ENCODE results near the gene NCOA6. TPM values are rescaled to one million over a fixed set of nuclear protein-coding genes. Genes with fewer than 3 reads are reported as not detected.
"Not testable (repeated sequence)": the region's sequence is repeated elsewhere in the genome, so short reads cannot be mapped to it uniquely, and the experiment has no call there.

NCOA6 gene
- total and polyA plus RNA-seq, 2 donors (not counting 1 experiment from before 2014, with no cell fraction given), result 16.0 to 31.9 TPM

DNA sequence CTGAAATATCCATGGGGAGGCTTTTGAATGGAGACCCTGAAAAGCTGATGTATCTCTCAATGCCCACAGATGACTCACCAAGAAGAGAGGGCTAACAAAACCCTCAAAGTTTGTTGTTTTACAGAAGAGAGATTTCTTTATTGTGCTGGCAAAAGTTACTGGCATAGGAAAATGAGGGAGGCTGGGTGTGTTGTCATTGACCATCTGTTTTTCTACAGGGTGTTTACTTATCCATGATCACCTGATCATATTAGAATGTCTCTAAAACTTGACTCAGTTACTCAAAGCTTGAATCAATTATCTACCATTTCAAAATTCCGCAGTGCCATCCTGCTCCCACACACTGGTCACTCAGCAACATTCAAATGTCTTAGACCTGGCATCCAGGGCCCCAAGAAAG, 9.8 kb downstream of the NCOA6 start:
- DNase-seq (no peak), ATAC-seq (ENCODE audit: low read depth) (no peak)
- H3K4me1 ChIP-seq (ENCODE audit: control insufficient read depth in 2 of 2, insufficient read depth in 2 of 2, low read length in 2 of 2), result no peaks in the 10 kb centered on the region
- H3K9me3 ChIP-seq (ENCODE audit: control extremely low read depth in 1 of 3, control insufficient read depth in 2 of 3, insufficient read depth in 1 of 3, low read length in 2 of 3), result no peaks in the 10 kb centered on the region
- ChIA-PET CTCF (no interaction called here), POLR2A (no interaction called here)
- Mint-ChIP-seq H3K9me3 (ENCODE audit: insufficient read depth) (no peaks in the 10 kb centered on the region), H3K4me3 (no peak overlapping the region), H3K4me1 (peaks cover 26% of the 10 kb centered on the region), H3K27me3 (no peaks in the 10 kb centered on the region), H3K27ac (no peak overlapping the region)
- H3K4me2 ChIP-seq (replicated peaks; ENCODE audit: low read depth, low read length, poor library complexity, severe bottlenecking), result no peak overlapping the region
- intact Hi-C loops (cut with micrococcal nuclease), result no loop called here
- H4K20me1 ChIP-seq (ENCODE audit: control insufficient read depth, insufficient read depth, low read length, poor library complexity, severe bottlenecking), result peaks cover 87% of the 10 kb centered on the region
- H3K27me3 ChIP-seq (replicated peaks in 1 of 4; ENCODE audit: control extremely low read depth in 1 of 4, control insufficient read depth in 3 of 4, insufficient read depth in 4 of 4, low read length in 3 of 4), result no peaks in the 10 kb centered on the region
- no peak overlapping the region for H2AFZ ChIP-seq (ENCODE audit: insufficient read depth, low read depth, low read length, poor library complexity, severe bottlenecking)
- H3K9ac ChIP-seq (ENCODE audit: low read length), result no peak overlapping the region
- no peaks in the 10 kb centered on the region for H3K36me3 ChIP-seq (replicated peaks in 1 of 2; ENCODE audit: control extremely low read depth in 1 of 2, control insufficient read depth in 1 of 2, extremely low read depth in 1 of 2, insufficient read depth in 2 of 2, low read length in 1 of 2)
- H3K27ac ChIP-seq (ENCODE audit: low read length in 2 of 2), result no peak overlapping the region
- TF ChIP-seq EZH2 (IDR thresholded peaks at IDR 0.05; ENCODE audit: borderline replicate concordance, insufficient read depth, low read depth, low read length, poor library complexity, severe bottlenecking), result no peak
- TF ChIP-seq, protein P1, sequence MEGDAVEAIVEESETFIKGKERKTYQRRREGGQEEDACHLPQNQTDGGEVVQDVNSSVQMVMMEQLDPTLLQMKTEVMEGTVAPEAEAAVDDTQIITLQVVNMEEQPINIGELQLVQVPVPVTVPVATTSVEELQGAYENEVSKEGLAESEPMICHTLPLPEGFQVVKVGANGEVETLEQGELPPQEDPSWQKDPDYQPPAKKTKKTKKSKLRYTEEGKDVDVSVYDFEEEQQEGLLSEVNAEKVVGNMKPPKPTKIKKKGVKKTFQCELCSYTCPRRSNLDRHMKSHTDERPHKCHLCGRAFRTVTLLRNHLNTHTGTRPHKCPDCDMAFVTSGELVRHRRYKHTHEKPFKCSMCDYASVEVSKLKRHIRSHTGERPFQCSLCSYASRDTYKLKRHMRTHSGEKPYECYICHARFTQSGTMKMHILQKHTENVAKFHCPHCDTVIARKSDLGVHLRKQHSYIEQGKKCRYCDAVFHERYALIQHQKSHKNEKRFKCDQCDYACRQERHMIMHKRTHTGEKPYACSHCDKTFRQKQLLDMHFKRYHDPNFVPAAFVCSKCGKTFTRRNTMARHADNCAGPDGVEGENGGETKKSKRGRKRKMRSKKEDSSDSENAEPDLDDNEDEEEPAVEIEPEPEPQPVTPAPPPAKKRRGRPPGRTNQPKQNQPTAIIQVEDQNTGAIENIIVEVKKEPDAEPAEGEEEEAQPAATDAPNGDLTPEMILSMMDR (IDR thresholded peaks at IDR 0.05), result no peak
- WGBS (ENCODE audit: insufficient coverage), result 100% methylated on average over 1 of the region's 1 CpG
- H3K79me2 ChIP-seq (ENCODE audit: control insufficient read depth, insufficient read depth, low read length), result peaks cover 96% of the 10 kb centered on the region
- H3K4me3 ChIP-seq (ENCODE audit: control extremely low read depth in 1 of 5, extremely low read depth in 1 of 5, insufficient read depth in 1 of 5, low read depth in 2 of 5, low read length in 4 of 5), result no peak overlapping the region

DNA sequence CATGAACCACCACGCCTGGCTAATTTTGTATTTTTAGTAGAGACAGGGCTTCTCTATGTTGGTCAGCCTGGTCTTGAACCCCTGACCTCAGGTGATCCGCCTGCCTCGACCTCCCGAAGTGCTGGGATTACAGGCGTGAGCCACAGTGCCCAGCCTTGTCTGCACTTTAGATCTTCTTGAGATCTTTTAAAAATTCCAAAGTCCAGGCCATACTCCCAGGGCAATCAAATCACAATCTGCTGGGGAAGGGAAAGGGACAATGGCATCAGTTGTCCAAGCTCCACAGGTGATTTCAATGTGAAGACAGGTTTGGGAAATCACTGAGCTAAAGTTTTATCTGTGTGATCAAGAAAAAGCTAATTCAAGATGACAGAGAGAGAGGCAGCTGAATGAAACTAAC, 16.9 kb downstream of the NCOA6 start:
- no peak for ATAC-seq (ENCODE audit: low read depth)
- Mint-ChIP-seq H3K4me1 (peaks cover 20% of the 10 kb centered on the region), H3K9me3 (ENCODE audit: insufficient read depth) (no peaks in the 10 kb centered on the region), H3K27ac (no peak overlapping the region), H3K27me3 (no peaks in the 10 kb centered on the region), H3K4me3 (no peak overlapping the region)
- intact Hi-C loops (cut with micrococcal nuclease), result no loop called here
- peaks cover 41% of the 10 kb centered on the region for H4K20me1 ChIP-seq (ENCODE audit: control insufficient read depth, insufficient read depth, low read length, poor library complexity, severe bottlenecking)
- H3K27me3 ChIP-seq (replicated peaks in 1 of 4; ENCODE audit: control extremely low read depth in 1 of 4, control insufficient read depth in 3 of 4, insufficient read depth in 4 of 4, low read length in 3 of 4), result no peaks in the 10 kb centered on the region
- no peaks in the 10 kb centered on the region for H3K9me3 ChIP-seq (ENCODE audit: control extremely low read depth in 1 of 3, control insufficient read depth in 2 of 3, insufficient read depth in 1 of 3, low read length in 2 of 3)
- no peak overlapping the region for H3K9ac ChIP-seq (ENCODE audit: low read length)
- 100% methylated on average over 4 of the region's 5 CpGs for WGBS (ENCODE audit: insufficient coverage)
- ChIA-PET CTCF (no interaction called here), POLR2A (no interaction called here)
- no peak for DNase-seq
- no peak overlapping the region for H3K27ac ChIP-seq (ENCODE audit: low read length in 2 of 2)
- no peak overlapping the region for H2AFZ ChIP-seq (ENCODE audit: insufficient read depth, low read depth, low read length, poor library complexity, severe bottlenecking)
- peaks cover 92% of the 10 kb centered on the region for H3K79me2 ChIP-seq (ENCODE audit: control insufficient read depth, insufficient read depth, low read length)
- no peaks in the 10 kb centered on the region for H3K36me3 ChIP-seq (replicated peaks in 1 of 2; ENCODE audit: control extremely low read depth in 1 of 2, control insufficient read depth in 1 of 2, extremely low read depth in 1 of 2, insufficient read depth in 2 of 2, low read length in 1 of 2)
- TF ChIP-seq, protein P1 (IDR thresholded peaks at IDR 0.05), result no peak
- no peak for TF ChIP-seq EZH2 (IDR thresholded peaks at IDR 0.05; ENCODE audit: borderline replicate concordance, insufficient read depth, low read depth, low read length, poor library complexity, severe bottlenecking)
- H3K4me3 ChIP-seq (ENCODE audit: control extremely low read depth in 1 of 5, extremely low read depth in 1 of 5, insufficient read depth in 1 of 5, low read depth in 2 of 5, low read length in 4 of 5), result no peak overlapping the region
- no peaks in the 10 kb centered on the region for H3K4me1 ChIP-seq (ENCODE audit: control insufficient read depth in 2 of 2, insufficient read depth in 2 of 2, low read length in 2 of 2)
- H3K4me2 ChIP-seq (replicated peaks; ENCODE audit: low read depth, low read length, poor library complexity, severe bottlenecking), result no peak overlapping the region

DNA sequence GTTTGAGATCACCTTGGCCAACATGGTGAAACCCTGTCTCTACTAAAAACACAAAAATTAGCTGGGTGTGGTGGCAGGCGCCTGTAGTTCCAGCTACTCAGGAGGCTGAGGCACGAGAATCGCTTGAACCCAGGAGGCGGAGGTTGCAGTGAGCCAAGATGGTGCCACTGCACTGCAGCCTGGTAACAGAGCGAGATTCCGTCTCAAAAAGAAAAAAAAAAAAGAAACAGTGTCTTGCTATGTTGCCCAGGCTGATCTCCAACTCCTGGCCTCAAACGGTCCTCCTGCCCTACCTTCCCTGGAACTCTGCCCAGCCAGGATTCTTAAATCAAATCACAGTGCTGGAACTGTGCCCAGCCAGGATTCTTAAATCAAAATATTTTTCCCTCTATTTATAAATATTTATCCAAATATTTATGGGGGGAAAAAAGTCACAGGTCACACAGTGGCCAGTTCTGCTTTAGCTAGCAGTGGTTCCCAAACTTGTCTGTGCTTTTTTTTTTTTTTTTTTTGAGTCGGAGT, 17.4 kb downstream of the NCOA6 start:
- H2AFZ ChIP-seq (ENCODE audit: insufficient read depth, low read depth, low read length, poor library complexity, severe bottlenecking); H3K27me3 Mint-ChIP-seq; intact Hi-C loops (cut with micrococcal nuclease); H3K9ac ChIP-seq (ENCODE audit: low read length); H3K27ac ChIP-seq (ENCODE audit: low read length in 2 of 2); CTCF ChIA-PET; POLR2A ChIA-PET; H3K36me3 ChIP-seq (replicated peaks in 1 of 2; ENCODE audit: control extremely low read depth in 1 of 2, control insufficient read depth in 1 of 2, extremely low read depth in 1 of 2, insufficient read depth in 2 of 2, low read length in 1 of 2); H3K9me3 Mint-ChIP-seq (ENCODE audit: insufficient read depth); H3K27ac Mint-ChIP-seq; H3K9me3 ChIP-seq (ENCODE audit: control extremely low read depth in 1 of 3, control insufficient read depth in 2 of 3, insufficient read depth in 1 of 3, low read length in 2 of 3); H3K4me1 ChIP-seq (ENCODE audit: control insufficient read depth in 2 of 2, insufficient read depth in 2 of 2, low read length in 2 of 2); H3K4me3 ChIP-seq (ENCODE audit: control extremely low read depth in 1 of 5, extremely low read depth in 1 of 5, insufficient read depth in 1 of 5, low read depth in 2 of 5, low read length in 4 of 5); DNase-seq; H3K4me3 Mint-ChIP-seq; H3K4me2 ChIP-seq (replicated peaks; ENCODE audit: low read depth, low read length, poor library complexity, severe bottlenecking); H3K27me3 ChIP-seq (replicated peaks in 1 of 4; ENCODE audit: control extremely low read depth in 1 of 4, control insufficient read depth in 3 of 4, insufficient read depth in 4 of 4, low read length in 3 of 4); ATAC-seq (ENCODE audit: low read depth): not testable (repeated sequence)
- peaks cover 93% of the 10 kb centered on the region for H3K79me2 ChIP-seq (ENCODE audit: control insufficient read depth, insufficient read depth, low read length)
- peaks cover 20% of the 10 kb centered on the region for H3K4me1 Mint-ChIP-seq
- peaks cover 37% of the 10 kb centered on the region for H4K20me1 ChIP-seq (ENCODE audit: control insufficient read depth, insufficient read depth, low read length, poor library complexity, severe bottlenecking)
- WGBS (ENCODE audit: insufficient coverage), result 97% methylated on average over 7 of the region's 8 CpGs

Data from B cell (primary cell).